Lower leg skin (tissue), 3 donors: ENCODE results near the gene SRRM5.

Experiments used
- CTCF ChIP-seq, 3 donors: fragments of 450-650 bp; IDR thresholded peaks; one replicate each; pipeline ENCODE4 v1.5.1; 2016; ENCODE audit warnings: antibody characterized with exemption in 3 of 3, mild to moderate bottlenecking in 3 of 3, moderate library complexity in 2 of 3
- POLR2A ChIP-seq, 2 donors: fragments of 450-650 bp; IDR thresholded peaks; one replicate each; pipeline ENCODE4 v1.6.1; 2016 to 2017; ENCODE audit warnings: antibody characterized with exemption in 2 of 2, mild to moderate bottlenecking in 1 of 2, moderate library complexity in 1 of 2

- TF ChIP-seq CTCF (IDR thresholded peaks at IDR 0.05) (no peak), POLR2A (IDR thresholded peaks at IDR 0.05) (no peak)
Measured at GRCh38 chr19:43622070-43622469, 10.2 kb downstream of the SRRM5 start.
